Keratinocyte (primary cell): ENCODE measurements around the gene SFRP2. TPM values are rescaled to one million over a fixed set of nuclear protein-coding genes. Genes with fewer than 3 reads are reported as not detected.

Experiments
- DNase-seq: peaks from one replicate; pipeline ENCODE4 v3.0.0-alpha.2; 2011; ENCODE audit warnings: low read depth, missing footprints, low spot score
- FAIRE-seq: peaks from 2 replicates; lab custom pipeline; 2011; peaks lifted over from hg19 to GRCh38; lab: Jason Lieb, UNC
- H2AFZ ChIP-seq: 2 replicates; pipeline ENCODE4 v1.6.0; 2012; ENCODE audit warnings: low read length, control low read depth, inconsistent platforms; ENCODE audit not compliant: control insufficient read depth
- H3K27ac ChIP-seq: 2 replicates; pipeline ENCODE4 v1.5.1; 2011; ENCODE audit warnings: low read length; ENCODE audit not compliant: control insufficient read depth, insufficient read depth
- H3K27me3 ChIP-seq: 3 replicates; pipeline ENCODE4 v1.6.0; 2011; ENCODE audit warnings: low read length; ENCODE audit not compliant: control insufficient read depth, insufficient read depth; ENCODE audit errors: extremely low read depth
- H3K36me3 ChIP-seq, 2 experiments: 2 replicates in 1 of 2; 3 replicates in 1 of 2; pipeline ENCODE4 v1.5.1; 2011; ENCODE audit warnings: low read length in 2 of 2, mild to moderate bottlenecking in 1 of 2; ENCODE audit not compliant: control insufficient read depth in 2 of 2, insufficient read depth in 2 of 2; ENCODE audit errors: extremely low read depth in 1 of 2
- H3K4me1 ChIP-seq: 3 replicates; pipeline ENCODE4 v1.5.1; 2011; ENCODE audit warnings: low read length; ENCODE audit not compliant: control insufficient read depth, insufficient read depth; ENCODE audit errors: extremely low read depth
- H3K4me2 ChIP-seq: 3 replicates; pipeline ENCODE4 v1.6.0; 2011; ENCODE audit warnings: low read depth, low read length; ENCODE audit not compliant: control insufficient read depth, insufficient read depth; ENCODE audit errors: extremely low read depth
- H3K4me3 ChIP-seq, 3 experiments: fragments of 200-600 bp in 1 of 3; sonication (generic) in 1 of 3; 2 replicates in 2 of 3; 3 replicates in 1 of 3; pipeline ENCODE4 v1.5.1; 2011 to 2016; ENCODE audit warnings: low read length in 3 of 3, mild to moderate bottlenecking in 3 of 3, control low read depth in 2 of 3, inconsistent platforms in 1 of 3, low read depth in 1 of 3, mixed read lengths in 1 of 3, mixed run types in 1 of 3, moderate library complexity in 1 of 3; ENCODE audit not compliant: control insufficient read depth in 2 of 3, insufficient read depth in 2 of 3; ENCODE audit errors: extremely low read depth in 1 of 3
- H3K79me2 ChIP-seq: 2 replicates; pipeline ENCODE4 v1.6.0; 2012; ENCODE audit warnings: low read length; ENCODE audit not compliant: control insufficient read depth, insufficient read depth
- H3K9ac ChIP-seq: 3 replicates; pipeline ENCODE4 v1.6.0; 2011; ENCODE audit warnings: low read length; ENCODE audit not compliant: control insufficient read depth, insufficient read depth; ENCODE audit errors: extremely low read depth
- H3K9me1 ChIP-seq: 3 replicates; pipeline ENCODE4 v1.6.0; 2011; ENCODE audit warnings: low read length; ENCODE audit not compliant: control insufficient read depth, insufficient read depth; ENCODE audit errors: extremely low read depth
- H3K9me3 ChIP-seq: 2 replicates; pipeline ENCODE4 v1.5.1; 2012; ENCODE audit warnings: low read depth, low read length; ENCODE audit not compliant: control insufficient read depth
- H4K20me1 ChIP-seq: 3 replicates; pipeline ENCODE4 v1.6.0; 2011; ENCODE audit warnings: low read length; ENCODE audit not compliant: control insufficient read depth, insufficient read depth; ENCODE audit errors: extremely low read depth
- EZH2 ChIP-seq: IDR thresholded peaks from one replicate; pipeline ENCODE4 v1.6.1; 2012; ENCODE audit warnings: inconsistent platforms, mild to moderate bottlenecking, low read length, moderate library complexity
- dilution Hi-C: fragments of 300-500 bp; cut with MboI; formaldehyde crosslinking; loops from one replicate; pipeline ENCODE4 v1.7.0; 2020; ENCODE audit warnings: low sequenced_read_pairs; ENCODE audit not compliant: extremely low pct_ligation_motif_present
- polyA plus RNA-seq, 5 experiments: library from polyadenylated mRNA; depleted of rRNA in 3 of 5; stranded (reverse) in 3 of 5; stranded (forward) in 1 of 5; unstranded in 1 of 5; fragments of >200 nt; gene quantifications; 1 replicate in 1 of 5; 2 replicates in 3 of 5; 3 replicates in 1 of 5; pipeline versions ENCODE4 v1.2.1 to v1.2.3, GENCODE V29; 2011 to 2012; ENCODE audit warnings: missing spikeins in 2 of 5, low read depth in 1 of 5, low replicate concordance in 1 of 5
- TF ChIP-seq, protein P1 (sequence below), 3 experiments: IDR thresholded peaks in 1 of 3; conservative IDR thresholded peaks in 1 of 3; optimal IDR thresholded peaks in 1 of 3; 2 replicates in 2 of 3; 3 replicates in 1 of 3; pipeline versions ENCODE3 to v1.5.1; 2011; ENCODE audit warnings: low read length in 3 of 3, mild to moderate bottlenecking in 3 of 3, moderate library complexity in 2 of 3, control low read depth in 1 of 3, inconsistent platforms in 1 of 3; ENCODE audit not compliant: insufficient read depth in 2 of 3; ENCODE audit errors: extremely low read depth in 1 of 3

SFRP2 gene
- polyA plus RNA-seq, 1 donor (not counting 4 experiments of a cell fraction or from before 2014, with no cell fraction given): not detected

GRCh38 chr4:153758136-153758535, 30.7 kb downstream of the SFRP2 start:
- dilution Hi-C loops: no loop called here
- H2AFZ ChIP-seq: no peak overlapping the region
- no peak overlapping the region for H3K27ac ChIP-seq
- H3K4me1 ChIP-seq: no peaks in the 10 kb centered on the region
- H3K36me3 ChIP-seq: no peaks in the 10 kb centered on the region
- H3K9ac ChIP-seq: no peak overlapping the region
- H3K27me3 ChIP-seq: peaks cover 15% of the 10 kb centered on the region
- H3K9me1 ChIP-seq: no peaks in the 10 kb centered on the region
- no peaks in the 10 kb centered on the region for H3K9me3 ChIP-seq
- no peaks in the 10 kb centered on the region for H3K79me2 ChIP-seq
- H3K4me3 ChIP-seq: no peak overlapping the region
- TF ChIP-seq, protein P1, sequence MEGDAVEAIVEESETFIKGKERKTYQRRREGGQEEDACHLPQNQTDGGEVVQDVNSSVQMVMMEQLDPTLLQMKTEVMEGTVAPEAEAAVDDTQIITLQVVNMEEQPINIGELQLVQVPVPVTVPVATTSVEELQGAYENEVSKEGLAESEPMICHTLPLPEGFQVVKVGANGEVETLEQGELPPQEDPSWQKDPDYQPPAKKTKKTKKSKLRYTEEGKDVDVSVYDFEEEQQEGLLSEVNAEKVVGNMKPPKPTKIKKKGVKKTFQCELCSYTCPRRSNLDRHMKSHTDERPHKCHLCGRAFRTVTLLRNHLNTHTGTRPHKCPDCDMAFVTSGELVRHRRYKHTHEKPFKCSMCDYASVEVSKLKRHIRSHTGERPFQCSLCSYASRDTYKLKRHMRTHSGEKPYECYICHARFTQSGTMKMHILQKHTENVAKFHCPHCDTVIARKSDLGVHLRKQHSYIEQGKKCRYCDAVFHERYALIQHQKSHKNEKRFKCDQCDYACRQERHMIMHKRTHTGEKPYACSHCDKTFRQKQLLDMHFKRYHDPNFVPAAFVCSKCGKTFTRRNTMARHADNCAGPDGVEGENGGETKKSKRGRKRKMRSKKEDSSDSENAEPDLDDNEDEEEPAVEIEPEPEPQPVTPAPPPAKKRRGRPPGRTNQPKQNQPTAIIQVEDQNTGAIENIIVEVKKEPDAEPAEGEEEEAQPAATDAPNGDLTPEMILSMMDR (optimal IDR thresholded peaks at IDR 0.05 in 1 of 3, IDR thresholded peaks at IDR 0.05 in 1 of 3, conservative IDR thresholded peaks at IDR 0.05 in 1 of 3; ENCODE audit: extremely low read depth in 1 of 3, insufficient read depth in 2 of 3, low read length in 3 of 3): no peak
- TF ChIP-seq EZH2: no peak
- H3K4me2 ChIP-seq: no peak overlapping the region
- DNase-seq (no peak), FAIRE-seq (no peak)
- H4K20me1 ChIP-seq: no peaks in the 10 kb centered on the region

DNA sequence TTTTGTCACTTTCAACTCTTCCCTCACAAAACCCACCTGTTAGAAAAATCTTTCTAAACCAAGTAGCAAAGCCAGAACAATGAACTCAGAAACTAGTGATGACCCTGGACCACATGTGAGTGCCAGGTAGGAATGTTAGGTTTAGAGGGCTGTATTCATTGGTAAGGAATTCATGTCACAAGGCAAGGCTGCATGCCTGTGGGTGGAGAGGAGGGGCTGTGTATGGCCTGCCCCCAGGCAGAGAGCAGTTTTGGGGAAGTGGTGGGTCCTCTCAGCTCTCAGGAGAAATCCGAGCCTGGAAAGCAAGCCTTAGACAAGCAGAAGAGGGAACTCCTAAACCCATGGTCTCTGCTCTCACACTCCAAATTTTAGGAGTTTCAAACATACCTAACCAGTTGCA, 31.5 kb downstream of the SFRP2 start:
- Histone ChIP-seq H3K4me2 (no peak overlapping the region), H3K79me2 (no peaks in the 10 kb centered on the region), H3K4me3 (no peak overlapping the region), H3K9me1 (no peaks in the 10 kb centered on the region), H3K27ac (no peak overlapping the region), H3K27me3 (peaks cover 15% of the 10 kb centered on the region), H3K9ac (no peak overlapping the region), H3K9me3 (no peaks in the 10 kb centered on the region), H4K20me1 (no peaks in the 10 kb centered on the region), H3K36me3 (no peaks in the 10 kb centered on the region), H3K4me1 (no peaks in the 10 kb centered on the region), H2AFZ (no peak overlapping the region)
- TF ChIP-seq EZH2: no peak
- TF ChIP-seq, protein P1 (optimal IDR thresholded peaks at IDR 0.05 in 1 of 3, IDR thresholded peaks at IDR 0.05 in 1 of 3, conservative IDR thresholded peaks at IDR 0.05 in 1 of 3; ENCODE audit: extremely low read depth in 1 of 3, insufficient read depth in 2 of 3, low read length in 3 of 3): no peak
- FAIRE-seq: no peak
- DNase-seq: no peak
- dilution Hi-C loops: no loop called here
